ENCODE results near the gene TBC1D22A.
"Not testable (repeated sequence)": the region's sequence is repeated elsewhere in the genome, so short reads cannot be mapped to it uniquely, and the experiment has no call there.

Gene TBC1D22A

GRCh38 chr22:47165338-47166032 lies 403.0 kb downstream of the TBC1D22A start:
- no peak for DNase-seq

- DNase-seq: no peak
Observed at GRCh38 chr22:47166033-47166404, 403.6 kb downstream of the TBC1D22A start.

GRCh38 chr22:47166446-47167016 lies 404.1 kb downstream of the TBC1D22A start:
- DNase-seq: no peak

- DNase-seq: no peak
Observed at GRCh38 chr22:47167056-47167455, 404.6 kb downstream of the TBC1D22A start.

GRCh38 chr22:47167921-47168320 lies 405.5 kb downstream of the TBC1D22A start:
- DNase-seq: not testable (repeated sequence)

GRCh38 chr22:47168441-47168840 lies 406.0 kb downstream of the TBC1D22A start:
- DNase-seq: no peak

GRCh38 chr22:47168900-47169800 lies 406.7 kb downstream of the TBC1D22A start:
- peak; percentile 5 for DNase-seq

GRCh38 chr22:47169801-47170140 lies 407.3 kb downstream of the TBC1D22A start:
- DNase-seq: no peak

- DNase-seq: not testable (repeated sequence)
Observed at GRCh38 chr22:47170511-47171440, 408.3 kb downstream of the TBC1D22A start.

- DNase-seq: no peak
Observed at GRCh38 chr22:47171441-47172221, 409.2 kb downstream of the TBC1D22A start.

- DNase-seq: no peak
Observed at GRCh38 chr22:47172771-47173534, 410.5 kb downstream of the TBC1D22A start.

- DNase-seq: no peak
Observed at GRCh38 chr22:47173535-47174021, 411.1 kb downstream of the TBC1D22A start.

GRCh38 chr22:47174096-47174495 lies 411.6 kb downstream of the TBC1D22A start:
- no peak for DNase-seq

- DNase-seq: no peak
Observed at GRCh38 chr22:47174671-47175112, 412.2 kb downstream of the TBC1D22A start.

GRCh38 chr22:47175151-47176025 lies 412.9 kb downstream of the TBC1D22A start:
- DNase-seq: no peak

- DNase-seq: no peak
Observed at GRCh38 chr22:47176026-47176389, 413.6 kb downstream of the TBC1D22A start.

- DNase-seq: no peak
Observed at GRCh38 chr22:47176573-47177333, 414.3 kb downstream of the TBC1D22A start.

- no peak for DNase-seq
Observed at GRCh38 chr22:47177334-47177815, 414.9 kb downstream of the TBC1D22A start.

- DNase-seq: no peak
Observed at GRCh38 chr22:47178339-47178738, 415.9 kb downstream of the TBC1D22A start.
